OCI-LY1 (cell line): ENCODE data around the gene TRPM3.

ENCODE experiments used
- H2AFZ ChIP-seq: fragments of 200-600 bp; sonication (generic), shearing (Covaris generic); 2 replicates; pipeline ENCODE4 v1.6.0; 2014; ENCODE audit warnings: antibody characterized with exemption, mild to moderate bottlenecking, low read length
- H3F3A ChIP-seq: fragments of 200-600 bp; sonication (generic), shearing (Covaris generic); 2 replicates; pipeline ENCODE4 v1.6.0; 2014; ENCODE audit warnings: mild to moderate bottlenecking, antibody characterized with exemption, low read length, moderate library complexity; ENCODE audit not compliant: insufficient read depth
- H3K27ac ChIP-seq: fragments of 200-600 bp; sonication (generic); 2 replicates; pipeline ENCODE4 v1.5.1; 2014; ENCODE audit warnings: low read length, mixed run types, mild to moderate bottlenecking, low read depth; ENCODE audit not compliant: poor library complexity, severe bottlenecking
- H3K27me3 ChIP-seq: fragments of 200-600 bp; sonication (generic); 2 replicates; pipeline ENCODE4 v1.6.0; 2014; ENCODE audit warnings: antibody characterized with exemption, mild to moderate bottlenecking, low read length, moderate library complexity; ENCODE audit not compliant: insufficient read depth
- H3K36me3 ChIP-seq: fragments of 200-600 bp; sonication (generic); 2 replicates; pipeline ENCODE4 v1.6.1; 2014; ENCODE audit warnings: mild to moderate bottlenecking, antibody characterized with exemption, low read length, moderate library complexity, mixed read lengths; ENCODE audit not compliant: insufficient read depth
- H3K4me1 ChIP-seq: fragments of 200-600 bp; sonication (generic); 2 replicates; pipeline ENCODE4 v1.5.1; 2014; ENCODE audit warnings: mild to moderate bottlenecking, low read length, moderate library complexity; ENCODE audit not compliant: insufficient read depth, severe bottlenecking
- H3K4me2 ChIP-seq: fragments of 200-600 bp; sonication (generic), shearing (Covaris generic); 2 replicates; pipeline ENCODE4 v1.6.1; 2014; ENCODE audit warnings: low read length
- H3K4me3 ChIP-seq: fragments of 200-600 bp; sonication (generic); 2 replicates; pipeline ENCODE4 v1.5.1; 2014; ENCODE audit warnings: low read length, low read depth, mild to moderate bottlenecking, mixed read lengths; ENCODE audit not compliant: poor library complexity, severe bottlenecking
- H3K79me2 ChIP-seq: fragments of 200-600 bp; shearing (Covaris generic); 2 replicates; pipeline ENCODE4 v1.6.1; 2016; ENCODE audit warnings: mixed run types, low read length, mixed read lengths; ENCODE audit not compliant: insufficient read depth
- H3K9ac ChIP-seq: fragments of 200-600 bp; sonication (generic), shearing (Covaris generic); 2 replicates; pipeline ENCODE4 v1.6.1; 2014; ENCODE audit warnings: mild to moderate bottlenecking, low read length, mixed read lengths
- H3K9me2 ChIP-seq: fragments of 200-600 bp; sonication (generic), shearing (Covaris generic); 2 replicates; pipeline ENCODE4 v1.6.1; 2014; ENCODE audit warnings: low read depth, mild to moderate bottlenecking, low read length, mixed read lengths
- H3K9me3 ChIP-seq: fragments of 200-600 bp; shearing (Covaris generic); 2 replicates; pipeline ENCODE4 v1.6.1; 2014; ENCODE audit warnings: low read length, mixed read lengths
- H4K20me1 ChIP-seq: fragments of 200-600 bp; sonication (generic), shearing (Covaris generic); 2 replicates; pipeline ENCODE4 v1.6.0; 2016; ENCODE audit warnings: mild to moderate bottlenecking, low read length; ENCODE audit not compliant: insufficient read depth
- CTCF ChIP-seq: fragments of 200-600 bp; sonication (generic), shearing (Covaris generic); IDR thresholded peaks from 2 replicates; pipeline ENCODE4 v1.5.1; 2017; ENCODE audit warnings: mild to moderate bottlenecking, antibody characterized with exemption, low read length, moderate library complexity, mixed read lengths
- EZH2 ChIP-seq: fragments of 200-600 bp; sonication (generic), shearing (Covaris generic); IDR thresholded peaks from 2 replicates; pipeline ENCODE4 v1.8.0; 2017; ENCODE audit warnings: borderline replicate concordance, mixed run types, mild to moderate bottlenecking, antibody characterized with exemption, low read length, moderate library complexity, mixed read lengths

Gene TRPM3

GRCh38 chr9:71127301-71127700 lies 5.9 kb upstream of the TRPM3 start:
- Histone ChIP-seq H3K4me2 (no peak overlapping the region), H3K9me2 (no peaks in the 10 kb centered on the region), H4K20me1 (no peaks in the 10 kb centered on the region), H2AFZ (no peak overlapping the region), H3K27ac (no peak overlapping the region), H3K36me3 (no peaks in the 10 kb centered on the region), H3K27me3 (no peaks in the 10 kb centered on the region), H3K4me1 (no peaks in the 10 kb centered on the region), H3K4me3 (no peak overlapping the region), H3K9me3 (no peaks in the 10 kb centered on the region), H3K9ac (no peak overlapping the region), H3F3A (no peaks in the 10 kb centered on the region), H3K79me2 (no peaks in the 10 kb centered on the region)
- no peak for TF ChIP-seq CTCF
- TF ChIP-seq EZH2 = no peak

GRCh38 chr9:71122421-71122820 lies 1.0 kb upstream of the TRPM3 start:
- Histone ChIP-seq H3K27ac (no peak overlapping the region), H3K79me2 (no peaks in the 10 kb centered on the region), H3K9me2 (no peaks in the 10 kb centered on the region), H3K9me3 (no peaks in the 10 kb centered on the region), H3K27me3 (0 out of 2 replicates have a peak, but pooled peaks cover 3% of the 10 kb centered on the region), H3F3A (no peaks in the 10 kb centered on the region), H3K4me3 (no peak overlapping the region), H4K20me1 (no peaks in the 10 kb centered on the region), H3K4me1 (no peaks in the 10 kb centered on the region), H2AFZ (no peak overlapping the region), H3K36me3 (no peaks in the 10 kb centered on the region), H3K9ac (no peak overlapping the region), H3K4me2 (no peak overlapping the region)
- TF ChIP-seq CTCF (no peak), EZH2 (no peak)

- H2AFZ ChIP-seq = no peak overlapping the region
- H3K4me1 ChIP-seq = no peaks in the 10 kb centered on the region
- no peak overlapping the region for H3K9ac ChIP-seq
- no peak overlapping the region for H3K4me2 ChIP-seq
- H3K9me2 ChIP-seq = no peaks in the 10 kb centered on the region
- H3K4me3 ChIP-seq = no peak overlapping the region
- 0 out of 2 replicates have a peak, but pooled peaks cover 3% of the 10 kb centered on the region for H3K27me3 ChIP-seq
- no peaks in the 10 kb centered on the region for H3K79me2 ChIP-seq
- H3K27ac ChIP-seq = no peak overlapping the region
- H3K36me3 ChIP-seq = no peaks in the 10 kb centered on the region
- no peaks in the 10 kb centered on the region for H3F3A ChIP-seq
- no peak for TF ChIP-seq EZH2
- TF ChIP-seq CTCF = no peak
- no peaks in the 10 kb centered on the region for H4K20me1 ChIP-seq
- no peaks in the 10 kb centered on the region for H3K9me3 ChIP-seq
These were observed 528 bp upstream of the TRPM3 start for GRCh38 chr9:71122022-71122275.
